ENCODE results near the gene ZDHHC11B. TPM values are rescaled to one million over a fixed set of nuclear protein-coding genes. Genes with fewer than 3 reads are reported as not detected.
A peak's percentile ranks its signal among the peaks of the same experiment; 100 is the strongest.
"Not testable (repeated sequence)": the region's sequence is repeated elsewhere in the genome, so short reads cannot be mapped to it uniquely, and the experiment has no call there.

The ZDHHC11B gene
- total RNA-seq, 2 experiments from 2014 or later: 14.8 to 15.1 TPM

GRCh38 chr5:693271-694041 lies 91.1 kb downstream of the ZDHHC11B start, which contains the start of gene TPPP:
TSS of gene TPPP (minus strand) at chr5:693352. CDS start at chr5:678060, 15,292 bp downstream.
- POLR2A ChIA-PET: interaction anchor here (1.0 kb wide), 2 partner anchors 65 to 199 kb away, joined by 3 to 5 read pairs; partner anchors contain the start of genes BRD9 and TRIP13
- Histone ChIP-seq H3K4me1 (ENCODE audit: insufficient read depth, low read length) (peaks cover 13% of the 10 kb centered on the region), H3K4me3 (ENCODE audit: low read length) (peak within 1 kb of the TSS; percentile 59)
- H3K27me3 Mint-ChIP-seq; H3K27ac ChIP-seq (ENCODE audit: low read depth in 1 of 2, low read length in 2 of 2); H3K36me3 Mint-ChIP-seq (ENCODE audit: low read depth); CTCF ChIA-PET; H3K27ac Mint-ChIP-seq; H3K36me3 ChIP-seq (ENCODE audit: insufficient read depth, low read length); H3K9me3 ChIP-seq (ENCODE audit: control insufficient read depth in 1 of 2, insufficient read depth in 1 of 2, low read length in 2 of 2); H3K9me3 Mint-ChIP-seq; H3K27me3 ChIP-seq (ENCODE audit: control insufficient read depth in 1 of 2, insufficient read depth in 2 of 2, low read length in 2 of 2); H3K4me1 Mint-ChIP-seq (ENCODE audit: low read depth): not testable (repeated sequence)
- ATAC-seq (ENCODE audit: poor library complexity) (peak; percentile 82), DNase-seq (peak; percentile 55 to 90 (median 82))
- peak within 1 kb of the TSS; percentile 34 for H3K4me3 Mint-ChIP-seq
- intact Hi-C loops (cut with DNase I, micrococcal nuclease): loop anchor here in 1 of 2 experiments (2.0 kb wide), 1 partner anchor 91 kb away; the partner anchor contains the start of gene ZDHHC11B

- H3K36me3 ChIP-seq (ENCODE audit: insufficient read depth, low read length); H3K36me3 Mint-ChIP-seq (ENCODE audit: low read depth); H3K27me3 ChIP-seq (ENCODE audit: control insufficient read depth in 1 of 2, insufficient read depth in 2 of 2, low read length in 2 of 2); H3K27me3 Mint-ChIP-seq; H3K9me3 ChIP-seq (ENCODE audit: control insufficient read depth in 1 of 2, insufficient read depth in 1 of 2, low read length in 2 of 2); H3K9me3 Mint-ChIP-seq; H3K27ac Mint-ChIP-seq; H3K27ac ChIP-seq (ENCODE audit: low read depth in 1 of 2, low read length in 2 of 2); CTCF ChIA-PET; H3K4me1 Mint-ChIP-seq (ENCODE audit: low read depth): not testable (repeated sequence)
- Histone ChIP-seq H3K4me3 (ENCODE audit: low read length) (peak overlapping the region; percentile 59), H3K4me1 (ENCODE audit: insufficient read depth, low read length) (peaks cover 13% of the 10 kb centered on the region)
- peak overlapping the region; percentile 34 for H3K4me3 Mint-ChIP-seq
- intact Hi-C loops (cut with DNase I, micrococcal nuclease): loop anchor here in 1 of 2 experiments (2.0 kb wide), 1 partner anchor 92 kb away; the partner anchor contains the start of gene ZDHHC11B
- ATAC-seq (ENCODE audit: poor library complexity) (peak; percentile 32), DNase-seq (peak in 4 of 14 experiments; percentile 41 to 59 (median 52))
- POLR2A ChIA-PET: interaction anchor here (1.0 kb wide), 2 partner anchors 66 to 200 kb away, joined by 3 to 5 read pairs; partner anchors contain the start of genes BRD9 and TRIP13
Observed at GRCh38 chr5:692529-693041, 91.9 kb downstream of the ZDHHC11B start.

- ATAC-seq (ENCODE audit: poor library complexity) (no peak), DNase-seq (peak in 1 of 14 experiments; percentile 13)
- Histone ChIP-seq H3K36me3 (ENCODE audit: insufficient read depth, low read length) (no peaks in the 10 kb centered on the region), H3K4me3 (ENCODE audit: low read length) (peak overlapping the region; percentile 59), H3K9me3 (ENCODE audit: control insufficient read depth in 1 of 2, insufficient read depth in 1 of 2, low read length in 2 of 2) (no peaks in the 10 kb centered on the region), H3K4me1 (ENCODE audit: insufficient read depth, low read length) (peaks cover 13% of the 10 kb centered on the region), H3K27me3 (ENCODE audit: control insufficient read depth in 1 of 2, insufficient read depth in 2 of 2, low read length in 2 of 2) (no peaks in the 10 kb centered on the region), H3K27ac (ENCODE audit: low read depth in 1 of 2, low read length in 2 of 2) (no peak overlapping the region)
- CTCF ChIA-PET: no interaction called here
- H3K4me3 Mint-ChIP-seq: peak overlapping the region; percentile 34
- TF ChIP-seq CTCF (IDR thresholded peaks at IDR 0.05): no peak
- intact Hi-C loops (cut with DNase I, micrococcal nuclease): loop anchor here in 1 of 2 experiments (2.0 kb wide), 1 partner anchor 93 kb away; the partner anchor contains the start of gene ZDHHC11B
- no peaks in the 10 kb centered on the region for H3K27me3 Mint-ChIP-seq
- H3K9me3 Mint-ChIP-seq: no peaks in the 10 kb centered on the region
- H3K4me1 Mint-ChIP-seq (ENCODE audit: low read depth): no peaks in the 10 kb centered on the region
- H3K27ac Mint-ChIP-seq: no peak overlapping the region
- POLR2A ChIA-PET: no interaction called here
- no peaks in the 10 kb centered on the region for H3K36me3 Mint-ChIP-seq (ENCODE audit: low read depth)
Observed at GRCh38 chr5:691817-692528, 92.6 kb downstream of the ZDHHC11B start.

- H3K4me3 Mint-ChIP-seq; H3K4me3 ChIP-seq (ENCODE audit: low read length); CTCF ChIA-PET; POLR2A ChIA-PET; H3K27ac ChIP-seq (ENCODE audit: low read depth in 1 of 2, low read length in 2 of 2); intact Hi-C loops (cut with DNase I, micrococcal nuclease); H3K9me3 ChIP-seq (ENCODE audit: control insufficient read depth in 1 of 2, insufficient read depth in 1 of 2, low read length in 2 of 2); H3K36me3 ChIP-seq (ENCODE audit: insufficient read depth, low read length); H3K27ac Mint-ChIP-seq; H3K27me3 ChIP-seq (ENCODE audit: control insufficient read depth in 1 of 2, insufficient read depth in 2 of 2, low read length in 2 of 2); H3K9me3 Mint-ChIP-seq; ATAC-seq (ENCODE audit: poor library complexity); H3K36me3 Mint-ChIP-seq (ENCODE audit: low read depth); H3K4me1 Mint-ChIP-seq (ENCODE audit: low read depth); H3K27me3 Mint-ChIP-seq: not testable (repeated sequence)
- DNase-seq: peak in 2 of 14 experiments; percentile 29 to 35
- H3K4me1 ChIP-seq (ENCODE audit: insufficient read depth, low read length): peaks cover 13% of the 10 kb centered on the region
Observed at GRCh38 chr5:691049-691448, 93.5 kb downstream of the ZDHHC11B start.

- H3K27me3 ChIP-seq (ENCODE audit: control insufficient read depth in 1 of 2, insufficient read depth in 2 of 2, low read length in 2 of 2); H3K36me3 Mint-ChIP-seq (ENCODE audit: low read depth); CTCF ChIA-PET; DNase-seq; H3K27ac ChIP-seq (ENCODE audit: low read depth in 1 of 2, low read length in 2 of 2); H3K27me3 Mint-ChIP-seq; H3K9me3 Mint-ChIP-seq; ATAC-seq (ENCODE audit: poor library complexity); H3K4me3 Mint-ChIP-seq; H3K27ac Mint-ChIP-seq; H3K9me3 ChIP-seq (ENCODE audit: control insufficient read depth in 1 of 2, insufficient read depth in 1 of 2, low read length in 2 of 2); H3K36me3 ChIP-seq (ENCODE audit: insufficient read depth, low read length); POLR2A ChIA-PET; H3K4me3 ChIP-seq (ENCODE audit: low read length); intact Hi-C loops (cut with DNase I, micrococcal nuclease); H3K4me1 Mint-ChIP-seq (ENCODE audit: low read depth): not testable (repeated sequence)
- peaks cover 13% of the 10 kb centered on the region for H3K4me1 ChIP-seq (ENCODE audit: insufficient read depth, low read length)
Observed at GRCh38 chr5:690293-690692, 94.2 kb downstream of the ZDHHC11B start.
